ENCODE data around the gene PRR5.

Gene PRR5

DNA sequence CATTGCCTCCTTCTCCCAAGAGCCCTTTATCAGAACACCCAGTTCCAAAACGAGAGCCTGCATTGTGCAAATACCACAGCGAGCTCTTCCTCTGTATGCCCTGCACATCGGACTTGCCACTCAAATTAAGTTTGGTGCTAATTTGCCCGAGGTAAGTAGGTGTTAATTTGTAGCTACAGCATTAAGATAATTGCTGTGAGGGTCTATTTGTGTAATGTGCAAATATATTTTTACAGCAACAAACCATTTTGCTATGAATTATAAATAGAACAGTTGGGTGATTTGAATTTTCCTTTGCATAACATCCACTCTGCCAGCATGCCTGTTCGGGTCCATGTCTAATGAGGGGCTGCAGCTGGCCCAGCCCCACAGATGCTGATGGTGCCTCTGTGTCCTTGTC, 58.5 kb downstream of the PRR5 start:
- FAIRE-seq, result no peak

DNA sequence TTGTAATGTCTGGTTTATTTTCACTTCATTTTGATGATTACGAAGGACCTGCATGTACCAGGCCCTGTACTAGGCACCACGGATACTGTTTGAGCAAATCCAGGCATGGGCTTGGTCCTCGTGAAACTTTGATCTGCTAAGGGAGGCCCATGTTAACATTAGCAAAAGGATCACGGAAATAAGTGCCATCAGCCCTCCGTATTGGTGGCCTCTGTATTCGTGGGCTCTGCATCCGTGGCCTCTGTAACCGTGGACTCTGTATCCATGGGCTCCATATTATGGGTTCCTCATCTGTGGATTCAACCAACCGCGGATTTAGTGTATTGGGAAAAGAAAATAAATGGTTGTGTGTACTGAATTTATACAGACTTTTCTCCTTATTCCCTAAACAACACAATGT, 59.0 kb downstream of the PRR5 start:
- no peak for FAIRE-seq

GRCh38 chr22:44764373-44764772, 62.4 kb downstream of the PRR5 start:
- no peak for FAIRE-seq

DNA sequence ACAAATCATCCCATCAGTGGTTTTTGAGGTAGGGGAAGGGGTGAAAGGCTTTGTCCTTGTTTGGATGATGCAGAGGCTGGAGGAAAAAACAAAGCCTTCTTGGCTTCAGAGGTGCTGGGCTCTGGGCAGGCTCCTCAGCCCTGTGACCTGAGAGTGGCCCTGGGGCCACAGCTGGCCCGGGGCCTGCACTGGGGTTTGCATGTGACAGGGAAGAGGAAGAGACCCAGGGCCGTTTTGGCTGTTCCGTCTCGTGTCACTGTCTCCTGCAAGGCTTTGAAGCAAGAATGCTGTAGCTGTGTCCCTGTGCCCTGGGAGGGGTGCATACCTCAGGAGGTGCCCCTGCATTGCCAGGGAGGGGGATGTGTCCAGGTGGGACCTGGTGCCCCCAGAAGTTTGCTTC, 63.0 kb downstream of the PRR5 start:
- no peak for FAIRE-seq

GRCh38 chr22:44765571-44766285, 63.7 kb downstream of the PRR5 start:
- FAIRE-seq, result no peak

GRCh38 chr22:44773082-44773481, 71.1 kb downstream of the PRR5 start:
- no peak for FAIRE-seq

GRCh38 chr22:44775862-44776261, 73.9 kb downstream of the PRR5 start:
- no peak for FAIRE-seq

GRCh38 chr22:44776605-44777363, 74.8 kb downstream of the PRR5 start:
- no peak for FAIRE-seq

DNA sequence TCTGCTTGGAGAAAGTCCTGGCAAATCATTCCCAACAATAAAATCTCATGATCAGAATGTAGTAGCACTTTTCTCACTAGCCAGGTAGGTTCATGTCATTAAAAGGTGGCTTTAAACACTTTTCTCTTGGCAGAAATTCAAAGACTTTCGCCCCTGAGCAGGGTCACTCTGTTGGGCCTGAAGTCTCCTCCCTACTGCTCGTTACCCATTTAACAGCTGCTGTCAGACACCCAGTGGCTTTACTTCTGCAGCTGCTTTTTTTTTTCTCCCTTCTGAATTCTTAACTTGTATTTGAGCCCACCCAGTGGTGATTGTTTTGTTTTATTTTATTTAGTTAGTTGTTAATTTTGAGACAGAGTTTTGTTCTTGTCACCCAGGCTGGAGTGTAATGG, 75.4 kb downstream of the PRR5 start:
- no peak for FAIRE-seq

DNA sequence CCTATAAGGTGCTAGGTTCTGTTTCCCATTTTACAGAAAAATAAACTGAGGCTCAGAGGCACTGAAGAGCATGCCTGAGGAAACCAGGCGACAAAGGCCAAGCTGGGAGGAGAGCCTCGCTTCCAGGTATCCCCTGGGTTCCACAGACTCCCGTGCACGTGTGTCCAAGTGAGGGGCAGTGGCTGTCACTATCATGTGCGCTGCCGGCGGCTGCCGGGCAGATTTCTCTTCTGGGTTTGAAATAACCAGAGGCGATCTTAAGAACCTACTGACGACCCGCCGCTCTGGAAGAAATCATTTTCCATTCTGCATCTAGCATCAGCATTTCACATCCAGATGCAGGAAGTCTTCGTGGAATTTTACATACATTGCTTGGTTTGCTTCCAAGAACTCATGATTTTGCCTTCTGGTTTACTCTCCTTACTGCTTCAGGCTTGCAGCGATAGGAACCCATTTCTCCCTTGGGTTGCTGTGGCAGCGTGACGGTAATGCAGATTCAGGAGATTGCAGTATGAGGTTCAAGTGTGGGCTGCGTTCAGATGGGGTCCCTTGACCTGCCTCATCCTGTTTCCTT, 79.0 kb downstream of the PRR5 start:
- no peak for FAIRE-seq

GRCh38 chr22:44782363-44782963, 80.5 kb downstream of the PRR5 start:
- no peak for FAIRE-seq

DNA sequence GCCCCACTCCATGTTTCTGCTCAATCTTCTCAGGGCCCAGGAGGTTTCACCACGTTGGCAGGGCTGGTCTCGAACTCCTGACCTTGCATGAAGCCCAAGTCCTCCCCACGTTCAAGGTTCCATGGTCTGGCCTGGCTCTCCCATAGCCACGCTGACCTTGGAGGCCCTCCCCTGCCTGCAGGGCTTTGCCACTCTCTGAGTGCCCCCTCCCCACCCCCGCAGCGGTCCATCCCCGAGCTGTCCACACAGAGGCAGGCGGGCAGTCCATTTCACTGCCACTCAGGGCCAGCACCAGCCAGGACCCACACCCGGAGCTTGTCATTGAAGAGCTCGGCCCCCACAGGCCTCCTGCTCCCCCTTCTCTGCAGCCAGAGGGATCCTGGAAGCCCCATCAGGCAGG, 81.1 kb downstream of the PRR5 start:
- no peak for FAIRE-seq

DNA sequence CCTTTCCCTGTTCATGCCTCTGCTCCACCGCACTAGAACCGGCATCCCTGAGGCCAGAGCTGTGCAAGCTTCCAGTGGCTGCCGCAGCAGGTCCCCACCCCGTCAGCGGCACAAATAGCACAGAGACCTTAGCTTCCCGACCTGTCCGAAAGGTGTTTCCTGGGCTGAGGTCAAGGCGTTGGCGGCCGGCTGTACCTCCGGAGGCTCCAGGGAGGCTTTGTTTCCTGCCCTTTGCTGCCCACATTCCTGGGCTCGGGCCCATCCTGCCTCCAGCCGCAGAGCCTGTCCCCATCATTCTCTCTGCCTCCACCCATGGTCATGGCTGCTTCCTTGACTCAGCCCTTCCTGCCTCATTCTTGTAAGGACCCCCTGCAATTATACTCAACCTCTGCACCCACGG, 81.6 kb downstream of the PRR5 start:
- FAIRE-seq, result no peak

DNA sequence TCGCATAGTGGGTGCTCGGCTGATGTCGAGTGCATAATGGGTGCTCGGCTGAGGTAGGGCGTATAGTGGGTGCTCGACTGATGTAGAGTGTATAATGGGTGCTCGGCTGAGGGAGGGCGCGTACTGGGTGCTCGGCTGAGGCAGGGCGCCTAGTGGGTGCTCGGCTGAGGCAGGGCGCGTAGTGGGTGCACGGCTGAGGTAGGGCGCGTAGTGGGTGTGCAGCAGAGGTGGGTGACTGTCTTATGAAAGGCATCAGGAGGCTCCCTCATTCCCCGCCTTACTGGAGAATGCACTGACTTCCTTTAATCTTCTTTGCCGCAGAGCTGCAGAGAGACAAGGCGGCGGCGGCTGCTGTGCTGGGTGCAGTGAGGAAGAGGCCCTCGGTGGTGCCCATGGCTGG, 84.1 kb downstream of the PRR5 start:
- no peak for FAIRE-seq

DNA sequence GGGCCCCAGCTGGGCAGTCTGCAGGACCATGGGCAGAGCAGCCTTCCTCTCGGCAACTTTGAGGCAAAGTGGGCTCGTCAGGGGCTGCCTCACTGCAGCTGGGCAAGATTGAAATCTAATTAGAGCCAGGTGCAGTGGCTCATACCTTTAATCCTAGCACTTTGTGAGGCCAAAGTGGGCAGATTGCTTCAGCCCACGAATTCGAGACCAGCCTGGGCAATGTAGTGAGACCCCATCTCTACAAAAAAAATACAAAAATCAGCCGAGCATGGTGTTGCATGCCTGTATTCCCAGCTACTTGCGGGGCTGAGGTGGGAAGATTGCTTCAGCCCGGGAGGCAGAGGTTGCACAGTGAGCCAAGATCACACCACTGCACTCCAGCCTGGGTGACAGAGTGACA, 84.6 kb downstream of the PRR5 start:
- FAIRE-seq, result no peak
